ENCODE results near the gene SEC16B. TPM values are rescaled to one million over a fixed set of nuclear protein-coding genes. Genes with fewer than 3 reads are reported as not detected.
A peak's percentile ranks its signal among the peaks of the same experiment; 100 is the strongest.

Gene SEC16B
- total RNA-seq: not detected

- Mint-ChIP-seq H3K36me3 (ENCODE audit: low read depth) (no peaks in the 10 kb centered on the region), H3K27ac (no peak within 1 kb of the TSS), H3K9me3 (ENCODE audit: low read depth) (no peaks in the 10 kb centered on the region), H3K27me3 (peaks cover 4% of the 10 kb centered on the region), H3K4me1 (no peaks in the 10 kb centered on the region), H3K4me3 (no peak within 1 kb of the TSS)
- intact Hi-C loops (cut with DNase I, micrococcal nuclease): no loop called here
- ATAC-seq (no peak), DNase-seq (no peak)
- ChIA-PET CTCF (no interaction called here), POLR2A (no interaction called here)
Measured at GRCh38 chr1:177969825-177970371, at the start of gene SEC16B. TSS of gene SEC16B (minus strand) at chr1:177970058. CDS start at chr1:177967981, 2,077 bp downstream.

GRCh38 chr1:178019622-178020021 is 49.8 kb upstream of the SEC16B start:
- ChIA-PET POLR2A (no interaction called here), CTCF (no interaction called here)
- peaks cover 4% of the 10 kb centered on the region for H3K9me3 Mint-ChIP-seq (ENCODE audit: low read depth)
- no peaks in the 10 kb centered on the region for H3K27me3 Mint-ChIP-seq
- ATAC-seq: no peak
- H3K27ac Mint-ChIP-seq: no peak overlapping the region
- intact Hi-C loops (cut with DNase I, micrococcal nuclease): no loop called here
- H3K4me1 Mint-ChIP-seq: no peaks in the 10 kb centered on the region
- no peak for DNase-seq
- no peak overlapping the region for H3K4me3 Mint-ChIP-seq
- no peaks in the 10 kb centered on the region for H3K36me3 Mint-ChIP-seq (ENCODE audit: low read depth)

- no peaks in the 10 kb centered on the region for H3K36me3 Mint-ChIP-seq (ENCODE audit: low read depth)
- H3K4me3 Mint-ChIP-seq: no peak overlapping the region
- ATAC-seq: no peak
- ChIA-PET CTCF (no interaction called here), POLR2A (no interaction called here)
- no peak overlapping the region for H3K27ac Mint-ChIP-seq
- intact Hi-C loops (cut with DNase I, micrococcal nuclease): no loop called here
- no peak for DNase-seq
- H3K9me3 Mint-ChIP-seq (ENCODE audit: low read depth): peaks cover 4% of the 10 kb centered on the region
- H3K27me3 Mint-ChIP-seq: no peaks in the 10 kb centered on the region
- no peaks in the 10 kb centered on the region for H3K4me1 Mint-ChIP-seq
Measured at GRCh38 chr1:178019208-178019607, 49.4 kb upstream of the SEC16B start.

- Mint-ChIP-seq H3K4me1 (no peaks in the 10 kb centered on the region), H3K36me3 (ENCODE audit: low read depth) (no peaks in the 10 kb centered on the region), H3K9me3 (ENCODE audit: low read depth) (peaks cover 4% of the 10 kb centered on the region), H3K4me3 (no peak overlapping the region), H3K27me3 (no peaks in the 10 kb centered on the region), H3K27ac (no peak overlapping the region)
- POLR2A ChIA-PET: no interaction called here
- intact Hi-C loops (cut with DNase I, micrococcal nuclease): no loop called here
- CTCF ChIA-PET: no interaction called here
- no peak for DNase-seq
- ATAC-seq: no peak
Measured at GRCh38 chr1:178017517-178017916, 47.7 kb upstream of the SEC16B start.

GRCh38 chr1:178011864-178012503 is 42.1 kb upstream of the SEC16B start:
- Mint-ChIP-seq H3K4me1 (no peaks in the 10 kb centered on the region), H3K36me3 (ENCODE audit: low read depth) (no peaks in the 10 kb centered on the region), H3K4me3 (no peak overlapping the region), H3K27ac (no peak overlapping the region), H3K9me3 (ENCODE audit: low read depth) (no peaks in the 10 kb centered on the region), H3K27me3 (no peaks in the 10 kb centered on the region)
- CTCF ChIA-PET: no interaction called here
- DNase-seq (no peak), ATAC-seq (no peak)
- intact Hi-C loops (cut with DNase I, micrococcal nuclease): no loop called here
- POLR2A ChIA-PET: no interaction called here

GRCh38 chr1:178011465-178011828 is 41.6 kb upstream of the SEC16B start:
- Mint-ChIP-seq H3K27ac (no peak overlapping the region), H3K27me3 (no peaks in the 10 kb centered on the region), H3K4me1 (no peaks in the 10 kb centered on the region), H3K36me3 (ENCODE audit: low read depth) (no peaks in the 10 kb centered on the region), H3K4me3 (no peak overlapping the region), H3K9me3 (ENCODE audit: low read depth) (no peaks in the 10 kb centered on the region)
- ATAC-seq (no peak), DNase-seq (no peak)
- intact Hi-C loops (cut with DNase I, micrococcal nuclease): no loop called here
- ChIA-PET CTCF (no interaction called here), POLR2A (no interaction called here)

GRCh38 chr1:178010674-178011464 is 41.0 kb upstream of the SEC16B start:
- ChIA-PET CTCF (no interaction called here), POLR2A (no interaction called here)
- Mint-ChIP-seq H3K27ac (no peak overlapping the region), H3K4me3 (no peak overlapping the region), H3K9me3 (ENCODE audit: low read depth) (no peaks in the 10 kb centered on the region), H3K4me1 (no peaks in the 10 kb centered on the region), H3K27me3 (no peaks in the 10 kb centered on the region), H3K36me3 (ENCODE audit: low read depth) (no peaks in the 10 kb centered on the region)
- intact Hi-C loops (cut with DNase I, micrococcal nuclease): no loop called here
- no peak for ATAC-seq
- no peak for DNase-seq

- H3K4me3 Mint-ChIP-seq: no peak overlapping the region
- ATAC-seq (no peak), DNase-seq (no peak)
- peaks cover 6% of the 10 kb centered on the region for H3K27me3 Mint-ChIP-seq
- intact Hi-C loops (cut with DNase I, micrococcal nuclease): no loop called here
- H3K9me3 Mint-ChIP-seq (ENCODE audit: low read depth): no peaks in the 10 kb centered on the region
- POLR2A ChIA-PET: no interaction called here
- CTCF ChIA-PET: no interaction called here
- H3K36me3 Mint-ChIP-seq (ENCODE audit: low read depth): no peaks in the 10 kb centered on the region
- no peak overlapping the region for H3K27ac Mint-ChIP-seq
- no peaks in the 10 kb centered on the region for H3K4me1 Mint-ChIP-seq
Measured at GRCh38 chr1:178006043-178006442, 36.2 kb upstream of the SEC16B start.

GRCh38 chr1:178005450-178005849 is 35.6 kb upstream of the SEC16B start:
- intact Hi-C loops (cut with DNase I, micrococcal nuclease): no loop called here
- POLR2A ChIA-PET: no interaction called here
- CTCF ChIA-PET: no interaction called here
- no peaks in the 10 kb centered on the region for H3K36me3 Mint-ChIP-seq (ENCODE audit: low read depth)
- no peak overlapping the region for H3K4me3 Mint-ChIP-seq
- H3K4me1 Mint-ChIP-seq: no peaks in the 10 kb centered on the region
- no peak for ATAC-seq
- H3K9me3 Mint-ChIP-seq (ENCODE audit: low read depth): no peaks in the 10 kb centered on the region
- H3K27ac Mint-ChIP-seq: no peak overlapping the region
- no peak for DNase-seq
- peaks cover 6% of the 10 kb centered on the region for H3K27me3 Mint-ChIP-seq

GRCh38 chr1:178004926-178005391 is 35.1 kb upstream of the SEC16B start:
- Mint-ChIP-seq H3K36me3 (ENCODE audit: low read depth) (no peaks in the 10 kb centered on the region), H3K9me3 (ENCODE audit: low read depth) (no peaks in the 10 kb centered on the region), H3K4me1 (no peaks in the 10 kb centered on the region), H3K27me3 (peaks cover 6% of the 10 kb centered on the region), H3K4me3 (no peak overlapping the region), H3K27ac (no peak overlapping the region)
- ChIA-PET POLR2A (no interaction called here), CTCF (no interaction called here)
- ATAC-seq (peak; percentile 26), DNase-seq (no peak)
- intact Hi-C loops (cut with DNase I, micrococcal nuclease): no loop called here

- Mint-ChIP-seq H3K27ac (no peak overlapping the region), H3K9me3 (ENCODE audit: low read depth) (peaks cover 4% of the 10 kb centered on the region), H3K27me3 (peaks cover 6% of the 10 kb centered on the region), H3K4me1 (no peaks in the 10 kb centered on the region), H3K4me3 (no peak overlapping the region), H3K36me3 (ENCODE audit: low read depth) (no peaks in the 10 kb centered on the region)
- ChIA-PET POLR2A (no interaction called here), CTCF (no interaction called here)
- DNase-seq (no peak), ATAC-seq (no peak)
- intact Hi-C loops (cut with DNase I, micrococcal nuclease): no loop called here
Measured at GRCh38 chr1:177998696-177999631, 29.1 kb upstream of the SEC16B start.
